Vagina (tissue), 2 donors: ENCODE measurements around the gene PACS1.

Experiments
- POLR2A ChIP-seq, 2 donors: fragments of 450-650 bp; IDR thresholded peaks; one replicate each; pipeline ENCODE4 v1.6.1; 2017; ENCODE audit warnings: antibody characterized with exemption in 2 of 2, mild to moderate bottlenecking in 2 of 2, moderate library complexity in 2 of 2
- POLR2AphosphoS5 ChIP-seq, 2 donors: sonication (generic); formaldehyde crosslinking; IDR thresholded peaks; one replicate each; pipeline ENCODE4 v1.9.0; 2017; ENCODE audit warnings: antibody characterized with exemption in 2 of 2, mild to moderate bottlenecking in 2 of 2, low read depth in 1 of 2; ENCODE audit not compliant: insufficient read depth in 1 of 2
- TF ChIP-seq, protein P1 (sequence below), 3 experiments: fragments of 450-650 bp in 2 of 3; fragments of 200-600 bp in 1 of 3; sonication (generic) in 1 of 3; IDR thresholded peaks; one replicate each; pipeline ENCODE4 v1.5.1; 2017 to 2019; ENCODE audit warnings: antibody characterized with exemption in 3 of 3, mild to moderate bottlenecking in 2 of 3, moderate library complexity in 2 of 3

DNA sequence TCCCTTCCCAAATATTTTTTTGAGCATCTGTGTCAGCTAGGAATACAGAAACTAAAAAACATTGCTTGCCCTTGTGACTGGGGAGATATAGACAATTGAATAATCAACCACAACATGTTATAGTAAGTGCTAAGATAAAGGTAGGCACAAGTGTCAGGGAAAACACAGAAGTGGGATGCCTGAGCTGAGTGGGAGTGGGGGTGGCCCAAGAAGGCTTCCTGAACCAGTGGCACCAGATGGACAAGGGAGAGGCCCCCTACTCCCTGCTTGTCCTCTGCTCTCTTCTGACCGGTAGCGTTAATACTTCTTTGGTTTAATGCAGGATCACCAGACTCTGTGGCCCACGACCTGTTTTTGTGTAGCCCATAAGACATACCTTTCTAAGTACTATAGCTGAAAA is 48.8 kb downstream of the PACS1 start:
- TF ChIP-seq, protein P1, sequence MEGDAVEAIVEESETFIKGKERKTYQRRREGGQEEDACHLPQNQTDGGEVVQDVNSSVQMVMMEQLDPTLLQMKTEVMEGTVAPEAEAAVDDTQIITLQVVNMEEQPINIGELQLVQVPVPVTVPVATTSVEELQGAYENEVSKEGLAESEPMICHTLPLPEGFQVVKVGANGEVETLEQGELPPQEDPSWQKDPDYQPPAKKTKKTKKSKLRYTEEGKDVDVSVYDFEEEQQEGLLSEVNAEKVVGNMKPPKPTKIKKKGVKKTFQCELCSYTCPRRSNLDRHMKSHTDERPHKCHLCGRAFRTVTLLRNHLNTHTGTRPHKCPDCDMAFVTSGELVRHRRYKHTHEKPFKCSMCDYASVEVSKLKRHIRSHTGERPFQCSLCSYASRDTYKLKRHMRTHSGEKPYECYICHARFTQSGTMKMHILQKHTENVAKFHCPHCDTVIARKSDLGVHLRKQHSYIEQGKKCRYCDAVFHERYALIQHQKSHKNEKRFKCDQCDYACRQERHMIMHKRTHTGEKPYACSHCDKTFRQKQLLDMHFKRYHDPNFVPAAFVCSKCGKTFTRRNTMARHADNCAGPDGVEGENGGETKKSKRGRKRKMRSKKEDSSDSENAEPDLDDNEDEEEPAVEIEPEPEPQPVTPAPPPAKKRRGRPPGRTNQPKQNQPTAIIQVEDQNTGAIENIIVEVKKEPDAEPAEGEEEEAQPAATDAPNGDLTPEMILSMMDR (IDR thresholded peaks at IDR 0.05): no peak
- TF ChIP-seq POLR2A (IDR thresholded peaks at IDR 0.05): no peak
- TF ChIP-seq POLR2AphosphoS5 (IDR thresholded peaks at IDR 0.05; ENCODE audit: insufficient read depth in 1 of 2, low read depth in 1 of 2): no peak
